GM23338 (cell line): ENCODE data around the gene ARHGAP19. TPM values are rescaled to one million over a fixed set of nuclear protein-coding genes. Genes with fewer than 3 reads are reported as not detected.
A peak's percentile ranks its signal among the peaks of the same experiment; 100 is the strongest.

ENCODE experiments used
- ATAC-seq: fragments of 200-7000 bp; cut with Tn5 transposase; 3 replicates; pipeline ENCODE4 v1.9.1; 2020
- DNase-seq: peaks from one replicate; pipeline ENCODE4 v3.0.0-alpha.2; 2015; ENCODE audit warnings: low spot score
- H2AFZ ChIP-seq: fragments of 200-600 bp; sonication (generic); 2 replicates; pipeline ENCODE4 v1.8.0; 2016; ENCODE audit warnings: antibody characterized with exemption, mild to moderate bottlenecking, moderate library complexity
- H3F3A ChIP-seq: fragments of 200-600 bp; sonication (generic); replicated peaks from 2 replicates; pipeline ENCODE4 v1.8.0; 2017; ENCODE audit warnings: antibody characterized with exemption, mixed run types, low read depth
- H3K27ac ChIP-seq: fragments of 200-600 bp; sonication (generic); 2 replicates; pipeline ENCODE4 v1.6.1; 2016; ENCODE audit warnings: low read depth
- H3K27me3 ChIP-seq: fragments of 200-600 bp; sonication (generic); 2 replicates; pipeline ENCODE4 v1.8.0; 2016; ENCODE audit warnings: mild to moderate bottlenecking, mixed run types, moderate library complexity; ENCODE audit not compliant: insufficient read depth
- H3K36me3 ChIP-seq: fragments of 200-600 bp; sonication (generic); 2 replicates; pipeline ENCODE4 v1.8.0; 2016; ENCODE audit warnings: mild to moderate bottlenecking; ENCODE audit not compliant: insufficient read depth
- H3K4me1 ChIP-seq: fragments of 200-600 bp; sonication (generic); 2 replicates; pipeline ENCODE4 v1.8.0; 2016; ENCODE audit warnings: mild to moderate bottlenecking, moderate library complexity; ENCODE audit not compliant: insufficient read depth
- H3K4me2 ChIP-seq: fragments of 200-600 bp; sonication (generic); 2 replicates; pipeline ENCODE4 v1.7.1; 2017; ENCODE audit warnings: mixed run types
- H3K4me3 ChIP-seq: fragments of 200-600 bp; sonication (generic); 2 replicates; pipeline ENCODE4 v1.6.1; 2016; ENCODE audit warnings: mixed run types
- H3K79me2 ChIP-seq: fragments of 200-600 bp; sonication (generic); replicated peaks from 2 replicates; pipeline ENCODE4 v1.8.0; 2017; ENCODE audit warnings: mild to moderate bottlenecking; ENCODE audit not compliant: insufficient read depth
- H3K9me2 ChIP-seq: fragments of 200-600 bp; sonication (generic); 2 replicates; pipeline ENCODE4 v1.8.0; 2017; ENCODE audit not compliant: insufficient read depth
- H4K20me1 ChIP-seq: fragments of 200-600 bp; sonication (generic); replicated peaks from 2 replicates; pipeline ENCODE4 v1.8.0; 2017; ENCODE audit warnings: mild to moderate bottlenecking; ENCODE audit not compliant: insufficient read depth
- H3K27ac Mint-ChIP-seq: 2 replicates; pipeline ENCODE4 v1.8.0; 2020; ENCODE audit warnings: inconsistent platforms, mild to moderate bottlenecking, moderate library complexity, mixed read lengths
- H3K27me3 Mint-ChIP-seq: 3 replicates; pipeline ENCODE4 v1.8.0; 2022; ENCODE audit warnings: low read depth, mild to moderate bottlenecking, moderate library complexity, mixed read lengths, inconsistent platforms; ENCODE audit not compliant: insufficient read depth, poor library complexity
- H3K36me3 Mint-ChIP-seq: 3 replicates; pipeline ENCODE4 v1.8.0; 2021; ENCODE audit warnings: low read depth, mild to moderate bottlenecking, inconsistent platforms, moderate library complexity, mixed read lengths
- H3K4me1 Mint-ChIP-seq: 3 replicates; pipeline ENCODE4 v1.8.0; 2020; ENCODE audit warnings: mild to moderate bottlenecking, inconsistent platforms, mixed read lengths
- H3K4me3 Mint-ChIP-seq: 3 replicates; pipeline ENCODE4 v1.8.0; 2021; ENCODE audit warnings: moderate library complexity, mild to moderate bottlenecking, inconsistent platforms, mixed read lengths
- H3K9me3 Mint-ChIP-seq: 3 replicates; pipeline ENCODE4 v1.8.0; 2020; ENCODE audit warnings: moderate library complexity, mild to moderate bottlenecking, inconsistent platforms, mixed read lengths
- CREB1 ChIP-seq: fragments of 250-450 bp; sonication (Bioruptor Pico); IDR thresholded peaks from 2 replicates; pipeline ENCODE4 v1.5.0; 2020; ENCODE audit warnings: low read depth, mild to moderate bottlenecking, moderate library complexity
- CTCF ChIP-seq, 2 experiments: fragments of 200-600 bp in 1 of 2; sonication (generic) in 1 of 2; conservative IDR thresholded peaks; 2 replicates each; pipeline versions ENCODE4 v1.5.1 to v1.6.1; 2016 to 2017; ENCODE audit warnings: antibody characterized with exemption in 2 of 2, low read depth in 2 of 2, mild to moderate bottlenecking in 2 of 2, moderate library complexity in 1 of 2
- EZH2 ChIP-seq: fragments of 200-600 bp; sonication (generic); IDR thresholded peaks from one replicate; pipeline ENCODE4 v1.8.0; 2017; ENCODE audit warnings: antibody characterized with exemption, mild to moderate bottlenecking, low read depth; ENCODE audit not compliant: unreplicated experiment
- EZH2phosphoT487 ChIP-seq: fragments of 200-600 bp; sonication (generic); IDR thresholded peaks from one replicate; pipeline ENCODE4 v1.8.1; 2018; ENCODE audit warnings: antibody characterized with exemption; ENCODE audit not compliant: unreplicated experiment
- JUNB ChIP-seq: IDR thresholded peaks from one replicate; pipeline ENCODE4 v1.6.1; 2016; ENCODE audit warnings: antibody characterized with exemption; ENCODE audit not compliant: unreplicated experiment
- POLR2AphosphoS5 ChIP-seq: IDR thresholded peaks from 2 replicates; pipeline ENCODE4 v1.6.1; 2016; ENCODE audit warnings: antibody characterized with exemption, low read depth
- REST ChIP-seq: IDR thresholded peaks from one replicate; pipeline ENCODE4 v1.6.1; 2018; ENCODE audit warnings: antibody characterized with exemption; ENCODE audit not compliant: unreplicated experiment
- ZNF114 ChIP-seq: fragments of 250-450 bp; sonication (Bioruptor Pico); IDR thresholded peaks from 2 replicates; pipeline ENCODE4 v1.5.0; 2020; ENCODE audit warnings: mild to moderate bottlenecking, moderate library complexity
- ZNF331 ChIP-seq: fragments of 250-450 bp; sonication (Bioruptor Pico); IDR thresholded peaks from 2 replicates; pipeline ENCODE4 v1.5.0; 2020; ENCODE audit warnings: low read depth, mild to moderate bottlenecking, moderate library complexity
- polyA plus RNA-seq: library from polyadenylated mRNA; unstranded; fragments of >200 nt; fragmentation: Nextera tagmentation; extraction: Ambion mirVana; gene quantifications from 2 replicates; pipeline ENCODE4 v1.2.1, GENCODE V29; 2016
- total RNA-seq: library from RNA; depleted of rRNA; stranded (reverse); fragments of >200 nt; shearing (Covaris generic); gene quantifications from 2 replicates; pipeline ENCODE4 v1.2.3, GENCODE V29; 2014
- TF ChIP-seq, protein P1 (sequence below): fragments of 250-450 bp; sonication (Bioruptor Pico); IDR thresholded peaks from 2 replicates; pipeline ENCODE4 v1.5.0; 2020; ENCODE audit warnings: mild to moderate bottlenecking, moderate library complexity

ARHGAP19 gene
- total and polyA plus RNA-seq, 2 experiments from 2014 or later, result 11.5 to 38.8 TPM

GRCh38 chr10:97323501-97323900 lies 31.1 kb upstream of the ARHGAP19 start:
- H3K27ac Mint-ChIP-seq, result no peak overlapping the region
- H3F3A ChIP-seq, result peaks cover 28% of the 10 kb centered on the region
- peaks cover 28% of the 10 kb centered on the region for H3K27me3 ChIP-seq
- no peaks in the 10 kb centered on the region for H3K9me2 ChIP-seq
- no peak overlapping the region for H3K4me2 ChIP-seq
- no peak for DNase-seq
- no peak overlapping the region for H2AFZ ChIP-seq
- no peaks in the 10 kb centered on the region for H3K36me3 ChIP-seq
- ATAC-seq, result no peak
- H3K79me2 ChIP-seq, result 0 out of 2 replicates have a peak, but pooled peaks cover 2% of the 10 kb centered on the region
- no peak overlapping the region for H3K4me3 Mint-ChIP-seq
- no peaks in the 10 kb centered on the region for H3K36me3 Mint-ChIP-seq
- peaks cover 6% of the 10 kb centered on the region for H4K20me1 ChIP-seq
- TF ChIP-seq ZNF331 (CRISPR knock-in tag) (no peak), CREB1 (CRISPR knock-in tag) (no peak), JUNB (no peak), POLR2AphosphoS5 (no peak), REST (no peak), CTCF (conservative IDR thresholded peaks at IDR 0.05; ENCODE audit: low read depth in 2 of 2) (no peak)
- H3K4me1 ChIP-seq, result peaks cover 44% of the 10 kb centered on the region
- H3K27ac ChIP-seq, result no peak overlapping the region
- peaks cover 39% of the 10 kb centered on the region for H3K4me1 Mint-ChIP-seq
- no peaks in the 10 kb centered on the region for H3K9me3 Mint-ChIP-seq
- H3K4me3 ChIP-seq, result no peak overlapping the region
- H3K27me3 Mint-ChIP-seq, result peaks cover 38% of the 10 kb centered on the region

GRCh38 chr10:97321804-97322190 lies 29.4 kb upstream of the ARHGAP19 start:
- Histone ChIP-seq H3K79me2 (no peaks in the 10 kb centered on the region), H3K4me1 (peaks cover 29% of the 10 kb centered on the region), H3K27ac (no peak overlapping the region), H3K4me3 (peak overlapping the region; percentile 86), H3K4me2 (peak overlapping the region; percentile 96), H3K36me3 (no peaks in the 10 kb centered on the region), H3K27me3 (peaks cover 28% of the 10 kb centered on the region), H3F3A (peaks cover 17% of the 10 kb centered on the region), H4K20me1 (no peaks in the 10 kb centered on the region; the same call in 1 of the 2 replicates), H2AFZ (no peak overlapping the region), H3K9me2 (no peaks in the 10 kb centered on the region)
- no peak for ATAC-seq
- peak; percentile 62 for DNase-seq
- Mint-ChIP-seq H3K36me3 (no peaks in the 10 kb centered on the region), H3K4me3 (peak overlapping the region; percentile 78), H3K27ac (no peak overlapping the region), H3K4me1 (peaks cover 31% of the 10 kb centered on the region), H3K9me3 (no peaks in the 10 kb centered on the region), H3K27me3 (peaks cover 44% of the 10 kb centered on the region)
- TF ChIP-seq EZH2 (no peak), EZH2phosphoT487 (no peak), ZNF331 (CRISPR knock-in tag) (no peak), ZNF114 (no peak)
- TF ChIP-seq, protein P1, sequence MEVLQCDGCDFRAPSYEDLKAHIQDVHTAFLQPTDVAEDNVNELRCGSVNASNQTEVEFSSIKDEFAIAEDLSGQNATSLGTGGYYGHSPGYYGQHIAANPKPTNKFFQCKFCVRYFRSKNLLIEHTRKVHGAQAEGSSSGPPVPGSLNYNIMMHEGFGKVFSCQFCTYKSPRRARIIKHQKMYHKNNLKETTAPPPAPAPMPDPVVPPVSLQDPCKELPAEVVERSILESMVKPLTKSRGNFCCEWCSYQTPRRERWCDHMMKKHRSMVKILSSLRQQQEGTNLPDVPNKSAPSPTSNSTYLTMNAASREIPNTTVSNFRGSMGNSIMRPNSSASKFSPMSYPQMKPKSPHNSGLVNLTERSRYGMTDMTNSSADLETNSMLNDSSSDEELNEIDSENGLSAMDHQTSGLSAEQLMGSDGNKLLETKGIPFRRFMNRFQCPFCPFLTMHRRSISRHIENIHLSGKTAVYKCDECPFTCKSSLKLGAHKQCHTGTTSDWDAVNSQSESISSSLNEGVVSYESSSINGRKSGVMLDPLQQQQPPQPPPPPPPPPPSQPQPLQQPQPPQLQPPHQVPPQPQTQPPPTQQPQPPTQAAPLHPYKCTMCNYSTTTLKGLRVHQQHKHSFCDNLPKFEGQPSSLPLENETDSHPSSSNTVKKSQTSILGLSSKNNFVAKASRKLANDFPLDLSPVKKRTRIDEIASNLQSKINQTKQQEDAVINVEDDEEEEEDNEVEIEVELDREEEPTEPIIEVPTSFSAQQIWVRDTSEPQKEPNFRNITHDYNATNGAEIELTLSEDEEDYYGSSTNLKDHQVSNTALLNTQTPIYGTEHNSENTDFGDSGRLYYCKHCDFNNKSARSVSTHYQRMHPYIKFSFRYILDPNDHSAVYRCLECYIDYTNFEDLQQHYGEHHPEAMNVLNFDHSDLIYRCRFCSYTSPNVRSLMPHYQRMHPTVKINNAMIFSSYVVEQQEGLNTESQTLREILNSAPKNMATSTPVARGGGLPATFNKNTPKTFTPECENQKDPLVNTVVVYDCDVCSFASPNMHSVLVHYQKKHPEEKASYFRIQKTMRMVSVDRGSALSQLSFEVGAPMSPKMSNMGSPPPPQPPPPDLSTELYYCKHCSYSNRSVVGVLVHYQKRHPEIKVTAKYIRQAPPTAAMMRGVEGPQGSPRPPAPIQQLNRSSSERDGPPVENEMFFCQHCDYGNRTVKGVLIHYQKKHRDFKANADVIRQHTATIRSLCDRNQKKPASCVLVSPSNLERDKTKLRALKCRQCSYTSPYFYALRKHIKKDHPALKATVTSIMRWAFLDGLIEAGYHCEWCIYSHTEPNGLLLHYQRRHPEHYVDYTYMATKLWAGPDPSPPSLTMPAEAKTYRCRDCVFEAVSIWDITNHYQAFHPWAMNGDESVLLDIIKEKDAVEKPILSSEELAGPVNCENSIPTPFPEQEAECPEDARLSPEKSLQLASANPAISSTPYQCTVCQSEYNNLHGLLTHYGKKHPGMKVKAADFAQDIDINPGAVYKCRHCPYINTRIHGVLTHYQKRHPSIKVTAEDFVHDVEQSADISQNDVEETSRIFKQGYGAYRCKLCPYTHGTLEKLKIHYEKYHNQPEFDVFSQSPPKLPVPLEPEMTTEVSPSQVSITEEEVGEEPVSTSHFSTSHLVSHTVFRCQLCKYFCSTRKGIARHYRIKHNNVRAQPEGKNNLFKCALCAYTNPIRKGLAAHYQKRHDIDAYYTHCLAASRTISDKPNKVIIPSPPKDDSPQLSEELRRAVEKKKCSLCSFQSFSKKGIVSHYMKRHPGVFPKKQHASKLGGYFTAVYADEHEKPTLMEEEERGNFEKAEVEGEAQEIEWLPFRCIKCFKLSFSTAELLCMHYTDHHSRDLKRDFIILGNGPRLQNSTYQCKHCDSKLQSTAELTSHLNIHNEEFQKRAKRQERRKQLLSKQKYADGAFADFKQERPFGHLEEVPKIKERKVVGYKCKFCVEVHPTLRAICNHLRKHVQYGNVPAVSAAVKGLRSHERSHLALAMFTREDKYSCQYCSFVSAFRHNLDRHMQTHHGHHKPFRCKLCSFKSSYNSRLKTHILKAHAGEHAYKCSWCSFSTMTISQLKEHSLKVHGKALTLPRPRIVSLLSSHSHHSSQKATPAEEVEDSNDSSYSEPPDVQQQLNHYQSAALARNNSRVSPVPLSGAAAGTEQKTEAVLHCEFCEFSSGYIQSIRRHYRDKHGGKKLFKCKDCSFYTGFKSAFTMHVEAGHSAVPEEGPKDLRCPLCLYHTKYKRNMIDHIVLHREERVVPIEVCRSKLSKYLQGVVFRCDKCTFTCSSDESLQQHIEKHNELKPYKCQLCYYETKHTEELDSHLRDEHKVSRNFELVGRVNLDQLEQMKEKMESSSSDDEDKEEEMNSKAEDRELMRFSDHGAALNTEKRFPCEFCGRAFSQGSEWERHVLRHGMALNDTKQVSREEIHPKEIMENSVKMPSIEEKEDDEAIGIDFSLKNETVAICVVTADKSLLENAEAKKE (CRISPR knock-in tag), result no peak
